ENCODE data around the gene CDH23.

The CDH23 gene

GRCh38 chr10:71696628-71697326 is 300.1 kb downstream of the CDH23 start:
- no peak overlapping the region for H3K9ac ChIP-seq (ENCODE audit: low read length)
- H2BK120ac ChIP-seq (ENCODE audit: insufficient read depth, low read length, poor library complexity): no peak overlapping the region
- H3K4me1 ChIP-seq (ENCODE audit: control insufficient read depth in 1 of 2, insufficient read depth in 2 of 2, low read length in 2 of 2): no peaks in the 10 kb centered on the region
- no peak overlapping the region for H2BK12ac ChIP-seq (ENCODE audit: low read length)
- H3K23ac ChIP-seq (ENCODE audit: low read length): no peak overlapping the region
- H3K4me2 ChIP-seq (ENCODE audit: low read length): no peak overlapping the region
- no peak overlapping the region for H3K27ac ChIP-seq (ENCODE audit: low read depth, low read length)
- H3K9me3 ChIP-seq (ENCODE audit: insufficient read depth, low read depth, low read length): no peaks in the 10 kb centered on the region
- peak overlapping the region; percentile 39 for H3K4me3 ChIP-seq (ENCODE audit: low read depth, low read length)
- no peaks in the 10 kb centered on the region for H3K36me3 ChIP-seq (ENCODE audit: control insufficient read depth in 1 of 2, insufficient read depth in 2 of 2, low read length in 2 of 2)
- H4K8ac ChIP-seq (ENCODE audit: low read depth, low read length): no peak overlapping the region
- H4K91ac ChIP-seq (ENCODE audit: low read depth, low read length): no peak overlapping the region
- H2AK5ac ChIP-seq (ENCODE audit: low read length): no peak overlapping the region
- no peaks in the 10 kb centered on the region for H3K79me2 ChIP-seq (ENCODE audit: control insufficient read depth, insufficient read depth, low read length, poor library complexity)
- no peak overlapping the region for H4K12ac ChIP-seq (ENCODE audit: low read depth, low read length)
- H3K79me1 ChIP-seq (ENCODE audit: low read length): no peaks in the 10 kb centered on the region
- DNase-seq: peak; percentile 21 to 71
- no peak overlapping the region for H3K14ac ChIP-seq (ENCODE audit: low read length)
- no peak overlapping the region for H3K4ac ChIP-seq (ENCODE audit: low read depth, low read length)
- H3K18ac ChIP-seq (ENCODE audit: low read length): no peak overlapping the region
- no peaks in the 10 kb centered on the region for H3K27me3 ChIP-seq (ENCODE audit: insufficient read depth, low read length)
- no peak overlapping the region for H2BK5ac ChIP-seq (ENCODE audit: low read depth, low read length, poor library complexity)
- no CpG with 5 or more reads among the region's 10 CpGs for WGBS (ENCODE audit: extremely low coverage, insufficient coverage, insufficient read length)
- no peak overlapping the region for H2AFZ ChIP-seq (ENCODE audit: insufficient read depth, low read length, poor library complexity)

GRCh38 chr10:71697938-71698709 is 301.4 kb downstream of the CDH23 start:
- Histone ChIP-seq H3K9me3 (ENCODE audit: insufficient read depth, low read depth, low read length) (no peaks in the 10 kb centered on the region), H3K18ac (ENCODE audit: low read length) (no peak overlapping the region), H3K79me1 (ENCODE audit: low read length) (no peaks in the 10 kb centered on the region), H3K36me3 (ENCODE audit: control insufficient read depth in 1 of 2, insufficient read depth in 2 of 2, low read length in 2 of 2) (no peaks in the 10 kb centered on the region), H3K79me2 (ENCODE audit: control insufficient read depth, insufficient read depth, low read length, poor library complexity) (no peaks in the 10 kb centered on the region), H4K8ac (ENCODE audit: low read depth, low read length) (no peak overlapping the region), H2AK5ac (ENCODE audit: low read length) (no peak overlapping the region), H2BK12ac (ENCODE audit: low read length) (no peak overlapping the region), H4K12ac (ENCODE audit: low read depth, low read length) (no peak overlapping the region), H3K4me2 (ENCODE audit: low read length) (no peak overlapping the region), H3K4ac (ENCODE audit: low read depth, low read length) (no peak overlapping the region), H3K23ac (ENCODE audit: low read length) (no peak overlapping the region), H2AFZ (ENCODE audit: insufficient read depth, low read length, poor library complexity) (no peak overlapping the region), H3K4me3 (ENCODE audit: low read depth, low read length) (no peak overlapping the region), H3K27ac (ENCODE audit: low read depth, low read length) (no peak overlapping the region), H3K14ac (ENCODE audit: low read length) (no peak overlapping the region), H3K9ac (ENCODE audit: low read length) (no peak overlapping the region), H2BK120ac (ENCODE audit: insufficient read depth, low read length, poor library complexity) (no peak overlapping the region), H3K27me3 (ENCODE audit: insufficient read depth, low read length) (no peaks in the 10 kb centered on the region), H2BK5ac (ENCODE audit: low read depth, low read length, poor library complexity) (no peak overlapping the region), H3K4me1 (ENCODE audit: control insufficient read depth in 1 of 2, insufficient read depth in 2 of 2, low read length in 2 of 2) (no peaks in the 10 kb centered on the region), H4K91ac (ENCODE audit: low read depth, low read length) (no peak overlapping the region)
- WGBS (ENCODE audit: extremely low coverage, insufficient coverage, insufficient read length): no CpG with 5 or more reads among the region's 7 CpGs
- DNase-seq: no peak

- WGBS (ENCODE audit: extremely low coverage, insufficient coverage, insufficient read length): no CpG with 5 or more reads among the region's 5 CpGs
- Histone ChIP-seq H4K12ac (ENCODE audit: low read depth, low read length) (no peak overlapping the region), H3K79me2 (ENCODE audit: control insufficient read depth, insufficient read depth, low read length, poor library complexity) (no peaks in the 10 kb centered on the region), H3K79me1 (ENCODE audit: low read length) (no peaks in the 10 kb centered on the region), H3K36me3 (ENCODE audit: control insufficient read depth in 1 of 2, insufficient read depth in 2 of 2, low read length in 2 of 2) (no peaks in the 10 kb centered on the region), H2AFZ (ENCODE audit: insufficient read depth, low read length, poor library complexity) (no peak overlapping the region), H3K4ac (ENCODE audit: low read depth, low read length) (no peak overlapping the region), H2BK120ac (ENCODE audit: insufficient read depth, low read length, poor library complexity) (no peak overlapping the region), H3K23ac (ENCODE audit: low read length) (no peak overlapping the region), H2AK5ac (ENCODE audit: low read length) (no peak overlapping the region), H3K9me3 (ENCODE audit: insufficient read depth, low read depth, low read length) (no peaks in the 10 kb centered on the region), H3K27me3 (ENCODE audit: insufficient read depth, low read length) (no peaks in the 10 kb centered on the region), H3K9ac (ENCODE audit: low read length) (no peak overlapping the region), H3K4me2 (ENCODE audit: low read length) (no peak overlapping the region), H3K14ac (ENCODE audit: low read length) (no peak overlapping the region), H2BK5ac (ENCODE audit: low read depth, low read length, poor library complexity) (no peak overlapping the region), H3K27ac (ENCODE audit: low read depth, low read length) (no peak overlapping the region), H4K8ac (ENCODE audit: low read depth, low read length) (no peak overlapping the region), H3K4me1 (ENCODE audit: control insufficient read depth in 1 of 2, insufficient read depth in 2 of 2, low read length in 2 of 2) (no peaks in the 10 kb centered on the region), H4K91ac (ENCODE audit: low read depth, low read length) (no peak overlapping the region), H3K18ac (ENCODE audit: low read length) (no peak overlapping the region), H3K4me3 (ENCODE audit: low read depth, low read length) (no peak overlapping the region), H2BK12ac (ENCODE audit: low read length) (no peak overlapping the region)
- no peak for DNase-seq
These were observed 302.0 kb downstream of the CDH23 start for GRCh38 chr10:71698737-71699136.

GRCh38 chr10:71700731-71701368 is 304.1 kb downstream of the CDH23 start:
- no peaks in the 10 kb centered on the region for H3K79me1 ChIP-seq (ENCODE audit: low read length)
- no CpG with 5 or more reads among the region's 11 CpGs for WGBS (ENCODE audit: extremely low coverage, insufficient coverage, insufficient read length)
- no peak overlapping the region for H4K12ac ChIP-seq (ENCODE audit: low read depth, low read length)
- no peak overlapping the region for H3K27ac ChIP-seq (ENCODE audit: low read depth, low read length)
- peaks cover 2% of the 10 kb centered on the region for H3K9me3 ChIP-seq (ENCODE audit: insufficient read depth, low read depth, low read length)
- no peaks in the 10 kb centered on the region for H3K79me2 ChIP-seq (ENCODE audit: control insufficient read depth, insufficient read depth, low read length, poor library complexity)
- H3K9ac ChIP-seq (ENCODE audit: low read length): no peak overlapping the region
- H2BK12ac ChIP-seq (ENCODE audit: low read length): no peak overlapping the region
- H3K23ac ChIP-seq (ENCODE audit: low read length): no peak overlapping the region
- H3K14ac ChIP-seq (ENCODE audit: low read length): no peak overlapping the region
- H3K4me3 ChIP-seq (ENCODE audit: low read depth, low read length): no peak overlapping the region
- H4K8ac ChIP-seq (ENCODE audit: low read depth, low read length): no peak overlapping the region
- H2AFZ ChIP-seq (ENCODE audit: insufficient read depth, low read length, poor library complexity): no peak overlapping the region
- no peak overlapping the region for H3K18ac ChIP-seq (ENCODE audit: low read length)
- no peak overlapping the region for H2BK120ac ChIP-seq (ENCODE audit: insufficient read depth, low read length, poor library complexity)
- no peak for DNase-seq
- no peak overlapping the region for H3K4me2 ChIP-seq (ENCODE audit: low read length)
- H3K4ac ChIP-seq (ENCODE audit: low read depth, low read length): no peak overlapping the region
- H4K91ac ChIP-seq (ENCODE audit: low read depth, low read length): no peak overlapping the region
- no peak overlapping the region for H2BK5ac ChIP-seq (ENCODE audit: low read depth, low read length, poor library complexity)
- H3K36me3 ChIP-seq (ENCODE audit: control insufficient read depth in 1 of 2, insufficient read depth in 2 of 2, low read length in 2 of 2): no peaks in the 10 kb centered on the region
- H3K27me3 ChIP-seq (ENCODE audit: insufficient read depth, low read length): no peaks in the 10 kb centered on the region
- no peak overlapping the region for H2AK5ac ChIP-seq (ENCODE audit: low read length)
- no peaks in the 10 kb centered on the region for H3K4me1 ChIP-seq (ENCODE audit: control insufficient read depth in 1 of 2, insufficient read depth in 2 of 2, low read length in 2 of 2)
